GM12892 (cell line): ENCODE results near the gene LIFR.

Experiments used
- DNase-seq: peaks from one replicate; pipeline ENCODE4 v3.0.0; 2011; ENCODE audit not compliant: insufficient read length
- FAIRE-seq: peaks from 2 replicates; lab custom pipeline; 2011; peaks lifted over from hg19 to GRCh38; lab: Jason Lieb, UNC
- POLR2A ChIP-seq: IDR thresholded peaks from 2 replicates; pipeline ENCODE4 v1.6.1; 2011; ENCODE audit warnings: low read depth, low read length, control low read depth
- POLR2AphosphoS5 ChIP-seq: IDR thresholded peaks from 2 replicates; pipeline ENCODE4 v1.6.1; 2011; ENCODE audit warnings: low read depth, low read length, control low read depth
- TAF1 ChIP-seq: IDR thresholded peaks from 2 replicates; pipeline ENCODE4 v1.6.1; 2011; ENCODE audit warnings: low read depth, mild to moderate bottlenecking, control low read depth, low read length, borderline replicate concordance

The LIFR gene

DNA sequence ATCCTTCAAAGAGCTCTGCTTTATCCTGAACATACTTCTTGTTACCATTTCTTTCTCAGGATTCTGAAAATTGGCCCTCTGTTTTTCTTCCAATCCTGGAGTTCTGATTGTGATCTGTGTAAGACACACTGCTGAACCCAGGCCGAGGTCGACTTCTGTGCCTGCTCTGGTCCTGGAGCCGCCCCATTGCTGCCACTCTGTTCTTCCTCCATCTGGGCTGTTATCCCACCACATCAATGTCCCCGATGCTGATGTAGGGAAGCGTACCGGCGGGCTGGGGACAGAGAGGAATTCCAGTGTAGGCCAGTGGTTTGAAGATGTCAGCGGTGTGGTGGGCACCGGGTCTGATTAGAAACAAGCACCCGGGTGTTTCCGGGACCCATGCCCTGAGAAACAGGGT, 102.5 kb downstream of the LIFR start:
- TF ChIP-seq POLR2A (no peak), TAF1 (no peak), POLR2AphosphoS5 (no peak)
- DNase-seq (no peak), FAIRE-seq (no peak)

DNA sequence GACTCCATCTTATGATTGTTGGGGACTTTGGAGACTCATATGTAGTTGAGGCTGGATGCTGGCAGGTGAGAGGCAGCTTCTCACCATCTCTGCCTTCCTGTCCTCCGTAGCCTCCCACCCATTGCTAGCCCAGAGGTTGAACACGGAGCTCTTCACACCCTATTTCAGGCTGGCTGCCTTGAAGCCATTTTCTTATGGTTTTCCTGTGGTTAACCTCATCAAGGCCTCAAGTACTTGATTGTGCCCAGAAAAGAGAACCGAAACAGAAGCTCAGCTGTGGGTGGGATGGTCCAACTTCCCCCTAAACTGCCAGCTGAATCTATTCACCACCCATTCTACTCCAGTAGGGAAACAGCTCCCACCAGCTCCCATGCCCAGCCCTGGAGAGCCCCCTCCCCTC, 102.9 kb downstream of the LIFR start:
- FAIRE-seq (peak; percentile 76), DNase-seq (no peak)
- TF ChIP-seq TAF1 (no peak), POLR2AphosphoS5 (peak; percentile 44; the same call in 1 of the 2 replicates)

DNA sequence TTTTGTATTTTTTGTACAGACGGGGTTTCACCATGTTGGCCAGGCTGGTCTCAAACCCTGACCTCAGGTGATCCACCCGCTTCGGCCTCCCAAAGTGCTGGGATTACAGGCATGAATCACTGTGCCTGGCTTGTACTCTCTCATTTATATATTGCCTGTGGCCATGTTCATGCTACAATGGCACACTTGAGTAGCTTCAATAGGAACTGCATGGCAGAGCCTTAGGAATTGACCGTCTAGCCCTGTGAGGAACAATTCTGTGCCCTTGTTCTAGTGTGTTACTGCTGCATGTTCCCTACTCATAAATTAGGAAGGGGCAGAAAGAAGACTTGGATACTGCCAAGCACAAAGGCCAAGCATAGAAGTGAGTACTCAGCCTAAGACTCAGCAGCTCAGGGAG, 104.2 kb downstream of the LIFR start:
- no peak for FAIRE-seq

DNA sequence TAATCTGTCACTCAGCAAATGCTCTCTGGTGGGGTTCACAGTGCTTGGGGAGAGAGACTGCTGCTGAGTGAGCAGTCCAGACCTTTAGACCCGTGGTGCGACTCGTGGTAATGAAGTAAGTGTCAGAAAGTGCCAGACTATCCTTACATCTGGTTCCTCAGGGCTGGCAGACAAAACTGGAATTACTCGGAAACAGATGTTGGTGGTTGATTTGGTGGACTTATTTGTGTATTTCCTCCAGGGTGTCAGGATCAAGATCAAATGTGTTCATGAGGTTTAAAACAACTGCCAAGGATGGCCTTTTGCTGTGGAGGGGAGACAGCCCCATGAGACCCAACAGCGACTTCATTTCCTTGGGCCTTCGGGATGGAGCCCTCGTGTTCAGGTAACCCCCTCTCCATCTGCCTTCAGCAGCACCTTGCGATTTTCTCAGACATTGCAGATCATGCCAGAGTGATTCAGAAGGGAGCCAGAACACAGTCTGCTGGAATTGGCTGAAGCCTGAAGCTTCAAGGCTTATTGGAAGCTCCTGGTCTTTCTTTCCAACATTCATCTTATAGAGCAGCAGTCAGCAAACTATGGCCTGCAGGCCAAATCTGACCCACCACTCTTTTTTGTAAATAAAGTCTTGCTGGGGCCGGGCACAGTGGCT, 105.2 kb downstream of the LIFR start:
- TF ChIP-seq TAF1 = no peak
- TF ChIP-seq POLR2AphosphoS5 = no peak
- TF ChIP-seq POLR2A = no peak
- FAIRE-seq (no peak), DNase-seq (no peak)

More for the DNA sequence above, 104.2 kb downstream of the LIFR start:
- no peak for TF ChIP-seq POLR2AphosphoS5
- TF ChIP-seq POLR2A = no peak
- TF ChIP-seq TAF1 = no peak
- no peak for DNase-seq

DNA sequence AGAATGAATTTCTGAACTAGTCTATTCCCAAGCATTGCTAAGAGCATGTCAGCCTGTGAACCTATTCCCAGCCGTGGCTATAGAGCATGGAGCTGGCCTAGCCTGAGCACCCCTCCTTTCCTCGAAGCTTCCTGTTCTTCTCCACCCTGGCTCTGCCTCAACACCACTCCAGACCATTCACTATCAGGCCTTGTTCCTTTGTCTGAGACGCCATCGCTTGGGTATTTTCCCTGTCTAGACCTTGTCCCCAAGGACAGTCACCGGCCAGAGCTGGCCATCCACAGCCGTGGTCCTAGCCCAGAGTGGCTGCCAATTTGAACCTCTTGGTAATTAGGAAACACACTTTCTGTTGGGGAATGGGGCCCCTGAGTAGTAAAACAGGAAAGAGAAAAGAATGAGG, 105.8 kb downstream of the LIFR start:
- no peak for FAIRE-seq
- no peak for TF ChIP-seq POLR2AphosphoS5
- TF ChIP-seq TAF1 = no peak
- no peak for TF ChIP-seq POLR2A
- DNase-seq = no peak

DNA sequence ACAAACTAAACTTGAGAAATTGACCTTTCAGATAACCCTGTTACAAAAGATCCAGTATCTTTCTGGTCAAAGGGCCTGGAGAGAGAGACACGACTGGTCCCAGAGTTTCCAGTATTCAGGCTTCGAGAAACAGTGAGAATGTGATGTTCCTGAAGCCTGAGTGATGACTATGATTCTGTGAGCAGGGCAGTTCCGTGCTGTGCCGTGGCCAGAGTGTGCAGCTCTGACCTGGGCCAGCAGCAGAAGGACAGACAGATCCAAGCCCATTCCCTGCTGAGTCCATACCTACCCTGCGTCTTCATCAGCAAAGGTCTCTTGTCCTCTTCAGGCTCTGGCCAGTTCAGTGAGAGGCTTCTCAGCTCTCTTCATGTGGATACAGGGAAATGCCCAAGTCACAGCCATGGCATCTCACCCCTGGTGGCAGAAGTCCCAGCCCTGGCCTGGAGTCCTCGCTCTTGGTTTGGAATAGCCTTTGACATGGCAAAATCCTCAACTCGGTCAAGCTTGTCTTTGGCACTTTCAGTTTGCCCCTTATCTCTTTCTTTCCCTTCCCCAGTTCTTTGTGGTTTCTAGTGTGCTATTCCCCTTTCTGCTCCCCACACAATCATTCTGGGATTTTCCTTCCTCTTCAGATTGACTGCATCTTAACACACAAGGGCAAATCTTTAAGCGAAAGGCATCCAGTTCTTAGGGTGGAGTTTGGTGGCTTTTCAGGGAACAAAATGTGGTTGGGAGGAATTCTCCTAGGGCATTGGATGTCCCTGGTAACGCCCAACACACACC, 107.7 kb downstream of the LIFR start:
- no peak for DNase-seq
- FAIRE-seq = no peak
- TF ChIP-seq POLR2AphosphoS5 (no peak), POLR2A (no peak), TAF1 (no peak)

DNA sequence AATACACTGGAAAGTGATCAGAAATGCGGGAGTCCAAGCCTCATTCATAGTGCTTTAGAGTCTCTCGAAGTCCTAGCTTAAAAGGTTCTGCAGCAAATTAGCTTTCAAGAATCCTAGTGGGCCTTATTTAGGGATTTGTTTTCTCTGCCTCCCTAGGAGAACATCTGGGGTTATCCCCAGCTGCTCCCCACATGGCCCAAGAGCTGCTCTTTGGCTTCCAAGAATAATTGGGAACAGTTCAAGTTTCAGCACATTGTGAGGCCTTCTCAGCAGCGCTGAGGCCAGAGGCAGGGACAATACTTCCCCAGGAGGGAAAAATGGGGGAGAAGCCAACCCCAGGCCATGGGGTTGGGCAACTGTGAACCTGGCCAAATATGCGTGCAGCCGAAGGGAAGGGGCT, 108.7 kb downstream of the LIFR start:
- DNase-seq (no peak), FAIRE-seq (no peak)
- TF ChIP-seq POLR2AphosphoS5 (no peak), TAF1 (no peak), POLR2A (no peak)

DNA sequence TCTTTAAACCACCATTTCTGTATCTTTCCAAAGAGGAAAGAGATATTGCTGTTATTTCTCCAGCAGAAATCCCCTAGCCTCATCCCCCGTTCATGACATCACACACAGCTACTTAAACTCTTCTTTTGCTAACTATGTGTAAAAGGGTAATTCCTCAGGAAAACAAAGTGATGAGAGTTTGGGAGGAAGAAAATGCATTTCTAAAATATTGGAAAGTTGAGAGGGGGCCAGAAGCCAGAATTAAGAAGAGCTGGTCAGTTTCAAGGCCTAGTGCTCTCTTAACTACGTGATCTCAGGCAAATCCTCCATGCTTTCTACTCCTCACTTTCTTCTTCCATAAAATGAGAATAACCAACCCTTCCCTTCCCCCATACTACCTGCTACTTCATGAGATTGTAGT, 109.4 kb downstream of the LIFR start:
- DNase-seq = no peak
- FAIRE-seq = no peak
- TF ChIP-seq TAF1 = no peak
- TF ChIP-seq POLR2AphosphoS5 = no peak
- TF ChIP-seq POLR2A = no peak

DNA sequence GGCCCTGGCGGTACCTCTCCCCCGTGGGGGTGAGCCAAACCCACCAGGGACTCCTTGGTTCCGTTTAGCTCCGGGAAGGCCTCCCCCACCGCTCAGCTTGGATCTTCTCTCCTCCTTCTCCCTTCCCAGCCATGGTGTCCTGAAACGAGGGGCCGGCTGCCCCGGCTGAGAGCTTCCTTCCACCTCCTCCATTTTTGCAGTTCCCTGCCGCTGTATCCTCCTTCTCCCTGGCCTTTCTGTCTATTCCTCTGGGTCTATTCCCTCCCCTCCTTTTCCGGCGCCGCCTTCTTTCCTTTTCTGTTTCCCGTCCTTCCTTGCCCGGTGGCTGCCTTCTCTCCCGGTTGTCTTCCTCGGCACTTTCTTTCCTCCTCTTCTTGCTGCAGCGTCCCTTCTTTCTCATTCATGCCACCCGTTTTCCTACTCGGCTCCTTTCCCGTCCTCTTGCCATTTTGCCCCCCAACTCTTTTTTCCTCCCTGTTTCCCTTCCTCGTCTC, 110.4 kb downstream of the LIFR start:
- DNase-seq = no peak
- TF ChIP-seq POLR2A (no peak), POLR2AphosphoS5 (no peak), TAF1 (no peak)
- FAIRE-seq = no peak

DNA sequence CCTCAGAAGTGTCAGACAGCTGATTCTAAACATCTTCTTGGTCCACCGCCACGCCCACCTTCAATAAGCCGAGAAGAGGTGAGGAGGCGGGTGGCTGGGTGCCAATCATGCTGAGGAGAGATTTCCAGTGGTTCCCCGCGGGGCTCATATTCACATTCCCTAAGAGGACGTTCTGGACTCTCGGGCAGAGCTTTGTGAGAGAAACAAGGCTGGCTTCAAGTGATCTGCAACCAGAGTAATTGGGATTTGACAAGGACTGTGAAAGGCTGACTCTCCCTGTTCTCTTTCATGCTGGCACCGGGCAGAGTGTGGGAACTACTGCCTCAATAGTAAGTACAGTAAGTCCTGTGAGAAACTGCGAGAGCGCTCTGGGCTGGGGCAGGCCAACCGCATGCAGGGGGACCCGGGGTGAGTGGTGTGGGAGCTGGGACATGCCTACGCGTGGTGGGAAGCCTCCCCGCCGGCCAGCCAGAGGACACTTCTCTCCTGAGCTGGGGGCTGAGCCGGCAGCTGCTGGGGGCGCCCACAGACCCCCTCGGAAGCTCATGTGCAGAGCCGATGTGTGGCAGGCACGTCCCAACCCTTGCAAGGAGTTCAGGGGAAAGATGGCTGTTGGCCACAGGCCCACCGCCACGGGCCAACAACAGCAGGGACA, 110.9 kb downstream of the LIFR start:
- DNase-seq (no peak), FAIRE-seq (no peak)
- TF ChIP-seq POLR2AphosphoS5 (no peak), TAF1 (no peak), POLR2A (no peak)

DNA sequence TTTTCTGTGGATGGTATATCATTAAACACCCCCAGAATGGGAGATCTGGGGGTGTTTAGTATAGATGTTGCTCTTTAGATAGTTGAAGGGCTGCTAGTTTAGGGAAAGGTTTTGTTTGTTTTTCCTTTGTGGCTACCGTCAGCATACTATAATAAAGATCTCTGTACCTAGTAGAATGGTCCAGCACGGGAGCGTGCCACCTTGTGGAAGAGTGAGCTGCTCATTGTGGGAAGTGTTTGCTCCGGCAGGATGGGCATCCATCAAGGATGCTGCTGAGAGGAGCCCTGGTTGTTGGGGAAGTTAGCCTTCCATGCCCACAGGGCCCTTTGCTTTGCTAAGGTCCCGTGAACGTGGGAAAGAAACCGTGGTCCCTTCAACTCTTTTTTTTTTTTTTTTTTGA, 113.1 kb downstream of the LIFR start:
- TF ChIP-seq POLR2AphosphoS5 = no peak
- no peak for TF ChIP-seq TAF1
- no peak for TF ChIP-seq POLR2A
- no peak for DNase-seq
- no peak for FAIRE-seq

DNA sequence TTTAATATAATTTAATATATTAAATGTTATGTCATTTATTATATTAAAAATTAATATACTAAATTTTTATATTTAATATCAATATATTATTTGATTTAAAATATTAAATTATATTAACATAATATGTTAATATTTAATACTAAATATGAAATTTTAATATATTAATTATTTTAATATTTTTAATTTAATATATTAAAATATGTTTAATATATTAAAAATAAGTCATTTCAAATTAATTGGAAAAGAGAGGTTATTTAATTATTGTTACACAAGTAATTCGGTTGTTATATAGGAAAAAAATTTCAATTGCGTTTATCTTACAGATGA, 114.2 kb downstream of the LIFR start:
- no peak for DNase-seq
- TF ChIP-seq TAF1 (no peak), POLR2A (no peak)
- no peak for FAIRE-seq
